Lung microvascular endothelial cell (primary cell): ENCODE data around the gene CAVIN2. TPM values are rescaled to one million over a fixed set of nuclear protein-coding genes. Genes with fewer than 3 reads are reported as not detected.
A peak's percentile ranks its signal among the peaks of the same experiment; 100 is the strongest.

Experiments
- DNase-seq, 2 donors: peaks; one replicate each; pipeline versions ENCODE4 v3.0.0 to v3.0.0-alpha.2; 2010; ENCODE audit warnings: low read depth in 2 of 2
- total RNA-seq: library from RNA; depleted of rRNA; stranded (reverse); fragments of >200 nt; gene quantifications from 2 replicates; pipeline ENCODE4 v1.2.1, GENCODE V29; 2014

Gene CAVIN2, protein sequence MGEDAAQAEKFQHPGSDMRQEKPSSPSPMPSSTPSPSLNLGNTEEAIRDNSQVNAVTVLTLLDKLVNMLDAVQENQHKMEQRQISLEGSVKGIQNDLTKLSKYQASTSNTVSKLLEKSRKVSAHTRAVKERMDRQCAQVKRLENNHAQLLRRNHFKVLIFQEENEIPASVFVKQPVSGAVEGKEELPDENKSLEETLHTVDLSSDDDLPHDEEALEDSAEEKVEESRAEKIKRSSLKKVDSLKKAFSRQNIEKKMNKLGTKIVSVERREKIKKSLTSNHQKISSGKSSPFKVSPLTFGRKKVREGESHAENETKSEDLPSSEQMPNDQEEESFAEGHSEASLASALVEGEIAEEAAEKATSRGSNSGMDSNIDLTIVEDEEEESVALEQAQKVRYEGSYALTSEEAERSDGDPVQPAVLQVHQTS
- 252 and 394 TPM in 2 replicates for total RNA-seq

DNA sequence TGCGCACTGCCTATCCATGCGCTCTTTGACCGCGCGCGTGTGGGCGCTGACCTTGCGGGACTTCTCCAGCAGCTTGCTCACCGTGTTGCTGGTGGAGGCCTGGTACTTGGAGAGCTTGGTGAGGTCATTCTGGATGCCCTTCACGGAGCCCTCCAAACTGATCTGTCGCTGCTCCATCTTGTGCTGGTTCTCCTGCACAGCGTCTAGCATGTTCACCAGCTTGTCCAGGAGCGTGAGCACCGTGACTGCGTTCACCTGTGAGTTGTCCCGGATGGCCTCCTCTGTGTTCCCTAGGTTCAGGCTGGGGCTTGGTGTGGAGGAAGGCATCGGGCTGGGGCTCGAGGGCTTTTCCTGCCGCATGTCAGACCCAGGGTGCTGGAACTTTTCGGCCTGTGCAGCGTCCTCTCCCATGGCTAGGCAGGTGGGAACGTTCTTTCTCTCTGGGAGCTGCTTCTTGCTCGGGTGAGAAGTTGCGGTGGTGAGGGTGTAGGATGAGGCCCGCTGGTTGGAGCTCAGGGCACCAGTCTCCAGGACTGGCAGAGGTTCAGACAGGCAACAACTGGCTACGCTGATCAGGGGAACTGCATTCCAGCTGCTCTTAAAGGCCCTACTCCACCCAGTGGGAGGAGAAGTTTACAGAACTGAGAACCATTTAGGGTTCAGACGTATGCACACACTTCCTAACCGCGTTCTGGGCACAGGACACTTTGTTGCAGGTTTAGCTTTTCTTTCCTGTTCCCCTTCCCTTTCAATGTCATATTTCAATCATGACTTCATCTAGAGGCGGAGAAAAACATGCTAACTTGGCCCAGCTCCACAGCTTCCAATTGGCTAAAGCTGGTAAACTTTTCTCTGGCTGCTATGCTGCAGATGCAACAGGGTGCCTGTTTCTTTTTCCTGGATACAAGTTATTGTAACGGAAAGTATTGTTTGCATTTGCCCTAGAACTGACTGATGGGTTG is at the start of gene CAVIN2:
TSS of gene CAVIN2 (minus strand) at position 574 of the 962 bp plus-strand sequence. CDS start at position 411, 163 bp downstream.
- peak; percentile 99 for DNase-seq

DNA sequence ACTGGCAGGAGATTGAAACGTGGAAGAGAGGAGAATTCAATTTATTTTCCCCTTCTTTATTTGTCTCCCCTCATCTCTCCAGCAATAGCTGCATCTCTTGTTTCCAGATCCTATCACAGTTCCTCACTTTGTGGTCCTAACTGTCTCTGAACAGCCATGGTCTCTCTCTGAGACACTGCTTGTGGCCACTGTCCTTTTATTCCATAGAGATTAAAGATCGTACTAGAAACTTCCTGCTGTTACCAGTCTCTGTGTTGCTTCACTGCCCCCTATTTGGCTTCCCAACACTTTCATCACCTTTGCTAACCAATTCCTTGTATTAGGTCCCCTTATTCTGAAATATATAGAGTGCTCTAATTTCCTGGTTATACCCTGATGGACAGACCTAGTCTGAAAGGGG is 48.9 kb upstream of the CAVIN2 start:
- DNase-seq, result peak in 1 of 2 donors; percentile 42

GRCh38 chr2:191895195-191895594 is 48.3 kb upstream of the CAVIN2 start:
- no peak for DNase-seq

DNA sequence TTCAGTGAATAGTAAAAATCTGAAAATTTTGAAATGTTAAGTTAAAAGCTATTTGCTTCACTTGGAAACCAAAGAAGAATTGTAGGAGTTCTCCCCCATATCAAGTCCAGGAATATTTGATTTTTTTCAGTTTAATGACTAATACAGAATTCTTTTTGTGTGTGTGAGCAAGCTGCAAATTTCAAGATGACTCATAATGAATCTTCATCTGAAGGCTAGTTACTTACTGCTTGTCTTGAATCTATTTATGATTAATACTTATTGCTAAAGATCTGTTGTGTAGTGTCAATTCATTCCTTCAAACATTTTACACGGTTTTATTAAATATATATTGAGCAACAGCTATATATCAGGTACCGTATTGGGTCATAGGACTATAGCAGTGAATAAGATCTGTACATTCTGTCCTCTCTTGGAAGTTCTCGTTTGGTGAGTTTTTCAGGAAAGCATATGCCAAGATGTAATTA is 47.8 kb upstream of the CAVIN2 start:
- DNase-seq, result peak in 1 of 2 donors; percentile 75

DNA sequence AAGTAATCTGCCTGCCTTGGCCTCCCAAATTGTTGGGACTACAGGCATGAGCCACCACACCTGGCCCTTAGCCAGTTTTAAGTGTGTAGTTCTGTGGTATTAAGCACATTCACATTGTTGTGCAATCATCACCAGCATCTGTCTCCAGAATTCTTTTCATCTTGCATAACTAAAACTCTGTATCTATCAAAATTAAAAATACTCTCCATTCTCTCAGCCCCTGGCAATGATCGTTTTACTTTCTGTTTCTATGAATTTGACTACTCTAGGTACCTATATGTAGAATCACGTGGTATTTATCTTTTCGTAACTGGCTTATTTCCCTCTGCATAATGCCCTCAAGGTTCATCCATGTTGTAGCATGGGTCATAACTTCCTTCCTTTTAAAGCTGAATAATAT is 45.5 kb upstream of the CAVIN2 start:
- DNase-seq, result peak; percentile 29 to 76

DNA sequence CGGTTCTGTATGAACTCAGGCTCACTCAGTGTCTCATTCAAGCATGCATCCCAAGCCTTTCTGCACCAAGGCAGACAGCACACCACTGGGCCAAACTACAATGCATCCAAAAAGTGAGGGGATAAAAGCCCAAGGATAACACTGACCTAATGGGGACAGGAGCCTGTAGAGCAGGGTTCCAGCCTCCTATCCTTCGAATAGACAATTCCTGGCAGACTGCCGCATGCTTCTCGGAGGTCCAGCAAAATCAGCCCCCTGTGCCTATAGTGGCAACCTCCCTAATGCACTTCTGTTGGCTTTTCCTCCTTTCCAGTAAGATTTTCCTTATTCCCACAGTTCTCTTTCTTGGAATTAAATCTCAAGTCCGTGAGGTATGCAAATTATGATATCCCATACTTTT is 44.8 kb upstream of the CAVIN2 start:
- DNase-seq, result no peak

DNA sequence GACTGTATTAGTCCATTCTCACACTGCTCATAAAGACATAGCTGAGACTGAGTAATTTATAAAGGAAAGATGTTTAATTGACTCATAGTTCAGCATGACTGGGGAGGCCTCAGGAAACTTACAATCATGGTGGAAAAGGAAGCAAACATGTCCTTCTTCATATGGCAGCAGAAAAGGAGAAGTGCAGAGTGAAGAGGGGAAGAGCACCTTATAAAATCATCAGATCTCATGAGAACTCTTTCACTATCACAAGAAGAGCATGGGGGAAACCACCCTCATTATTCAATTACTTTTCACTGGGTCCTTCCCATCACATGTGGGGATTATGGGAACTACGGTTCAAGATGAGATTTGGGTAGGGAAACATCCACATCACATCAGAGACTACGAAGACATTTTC is 43.0 kb upstream of the CAVIN2 start:
- DNase-seq, result no peak

DNA sequence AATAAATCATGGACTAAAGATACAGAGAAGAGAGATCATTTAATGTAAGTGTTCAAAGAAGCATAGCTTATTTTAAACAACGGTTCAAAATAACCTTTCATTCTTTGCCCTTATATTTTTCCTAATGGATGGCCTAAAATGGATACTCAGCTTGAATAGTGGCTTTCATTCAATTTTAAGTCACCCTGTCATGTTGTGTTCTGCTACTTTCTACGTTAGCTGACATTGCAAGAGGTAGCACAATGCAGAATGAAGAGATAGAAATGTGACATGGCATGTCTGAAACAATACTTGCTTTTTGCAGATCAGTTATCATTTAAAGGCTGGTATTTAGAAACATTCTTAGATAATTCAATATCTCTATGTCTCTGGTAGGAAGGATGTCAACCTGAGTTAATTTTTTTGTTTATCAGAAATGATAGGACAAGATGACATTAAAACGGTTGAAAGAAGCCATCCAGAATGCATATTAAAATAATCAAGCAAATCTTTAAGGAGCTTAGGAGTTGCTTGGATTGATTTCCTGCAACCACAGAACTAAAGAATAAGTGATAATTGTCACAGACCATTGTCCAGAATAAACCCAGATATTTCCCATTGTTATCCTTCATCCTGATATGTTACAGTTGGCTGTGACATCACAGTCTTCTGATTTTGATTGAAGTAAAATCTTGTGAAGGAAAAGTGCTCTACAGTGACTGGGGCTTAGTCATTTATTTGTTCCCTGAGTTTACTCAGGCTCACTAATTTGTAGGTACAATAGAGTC is 41.7 kb upstream of the CAVIN2 start:
- peak in 1 of 2 donors; percentile 24 for DNase-seq

DNA sequence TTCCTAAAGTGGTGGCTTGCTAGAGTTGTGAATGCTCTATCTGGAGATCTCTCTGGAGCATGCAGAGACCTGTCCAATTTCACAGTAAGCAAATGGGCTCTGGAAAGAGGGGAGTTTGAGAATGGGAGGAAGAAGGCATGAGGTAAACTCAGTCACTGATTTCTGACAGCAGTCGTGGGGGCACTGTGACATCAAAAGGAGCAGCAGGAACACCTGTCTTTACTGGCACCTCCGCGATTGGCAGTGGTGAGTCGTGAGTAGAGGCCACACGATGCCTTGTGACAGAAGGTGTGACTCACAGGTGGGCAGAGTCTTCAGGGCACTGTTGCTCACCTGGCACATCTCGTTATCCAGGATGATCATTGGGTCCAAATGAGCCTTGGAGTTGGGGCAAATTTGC is 38.8 kb upstream of the CAVIN2 start:
- no peak for DNase-seq

- no peak for DNase-seq
These were observed 38.2 kb upstream of the CAVIN2 start for GRCh38 chr2:191885098-191885497.

GRCh38 chr2:191881982-191882816 is 35.3 kb upstream of the CAVIN2 start:
- DNase-seq, result no peak

DNA sequence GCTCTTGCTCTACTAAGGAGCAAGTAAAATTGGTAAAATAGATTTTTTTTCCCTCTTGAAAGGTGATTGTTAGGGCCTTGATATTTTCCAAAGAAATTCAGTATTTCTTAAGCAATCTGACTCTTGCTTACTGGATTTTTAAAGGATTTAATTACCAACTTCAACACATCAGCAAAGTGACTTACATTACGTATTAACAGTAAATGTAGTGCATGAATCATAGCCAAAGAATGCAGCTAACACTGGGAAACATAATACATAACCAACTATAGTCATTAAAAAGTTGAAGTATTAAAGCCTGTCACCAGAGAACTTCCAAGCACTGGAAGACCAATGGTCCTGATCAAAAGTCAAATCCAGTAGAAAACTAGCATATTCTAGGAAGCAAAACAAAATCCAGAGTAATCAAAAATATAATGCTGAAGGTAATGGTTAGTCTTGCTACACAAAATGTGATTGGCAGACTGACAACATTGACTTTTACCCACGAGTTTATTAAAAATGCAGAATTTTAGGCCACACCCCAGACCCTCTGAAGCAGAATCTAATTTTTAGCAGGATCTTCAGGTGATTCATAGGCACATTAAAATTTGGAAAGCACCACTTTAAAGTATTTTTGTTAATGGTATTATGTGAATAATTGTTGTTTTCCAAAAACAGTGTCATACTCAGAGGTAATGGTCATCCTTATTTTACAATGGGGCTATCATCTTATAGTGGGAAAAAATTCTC is 31.8 kb upstream of the CAVIN2 start:
- peak; percentile 84 to 87 for DNase-seq

DNA sequence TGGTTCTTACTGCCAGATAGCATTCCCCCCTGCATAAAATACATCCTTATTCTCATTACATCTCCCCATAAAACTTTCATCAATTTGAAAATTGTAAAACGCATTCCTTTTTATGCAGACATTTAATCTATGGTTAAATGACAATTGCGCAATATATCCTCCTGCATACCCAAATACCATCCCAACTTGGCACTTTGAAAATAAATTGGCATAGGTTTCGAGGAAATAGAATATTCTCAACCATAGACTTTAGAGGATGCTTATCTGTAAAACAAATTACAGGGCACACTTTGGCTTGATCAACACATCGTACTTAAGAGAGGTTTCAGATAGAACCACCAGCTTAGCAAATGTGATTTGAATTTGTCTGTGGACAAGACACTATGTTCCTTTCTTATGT is 31.0 kb upstream of the CAVIN2 start:
- DNase-seq, result no peak

GRCh38 chr2:191875859-191876258 is 29.0 kb upstream of the CAVIN2 start:
- DNase-seq, result no peak

DNA sequence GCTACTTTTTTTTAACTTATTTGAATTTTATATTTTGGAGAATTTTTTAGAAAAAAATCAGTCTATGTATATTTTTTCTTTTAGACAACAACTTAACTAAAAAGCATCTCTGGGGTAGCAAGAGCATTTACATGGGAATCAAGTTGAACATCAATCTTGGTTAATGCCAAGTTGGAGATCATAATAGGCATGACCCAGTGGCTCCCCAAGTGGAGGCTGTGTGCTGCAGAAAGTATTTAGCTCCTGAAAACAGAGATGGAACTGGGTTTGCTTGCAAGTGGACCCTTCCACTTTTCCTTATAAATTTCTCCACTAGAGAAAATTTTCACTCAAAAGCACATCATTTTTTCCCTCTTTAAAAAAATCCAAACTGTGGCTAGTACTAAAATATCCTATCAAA is 23.9 kb upstream of the CAVIN2 start:
- no peak for DNase-seq

DNA sequence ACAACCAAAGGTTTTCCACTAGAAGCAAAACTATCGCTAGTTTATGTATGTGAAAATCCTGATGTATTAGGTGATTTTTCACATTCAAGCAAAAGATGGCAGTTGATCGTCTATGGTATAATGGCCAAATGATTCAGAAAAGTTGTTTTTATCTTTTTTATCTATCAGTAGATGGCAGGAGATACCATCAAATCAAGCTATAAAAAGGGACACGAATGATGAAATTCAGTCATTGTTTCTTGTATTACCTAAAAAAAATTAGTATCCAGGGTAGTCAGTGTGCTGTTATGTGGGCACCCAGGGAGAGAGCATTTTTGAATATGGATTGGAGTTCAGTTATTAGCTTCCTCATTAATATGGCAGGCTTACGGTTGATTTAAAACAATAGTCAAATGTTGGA is 22.9 kb upstream of the CAVIN2 start:
- peak; percentile 45 to 64 for DNase-seq

DNA sequence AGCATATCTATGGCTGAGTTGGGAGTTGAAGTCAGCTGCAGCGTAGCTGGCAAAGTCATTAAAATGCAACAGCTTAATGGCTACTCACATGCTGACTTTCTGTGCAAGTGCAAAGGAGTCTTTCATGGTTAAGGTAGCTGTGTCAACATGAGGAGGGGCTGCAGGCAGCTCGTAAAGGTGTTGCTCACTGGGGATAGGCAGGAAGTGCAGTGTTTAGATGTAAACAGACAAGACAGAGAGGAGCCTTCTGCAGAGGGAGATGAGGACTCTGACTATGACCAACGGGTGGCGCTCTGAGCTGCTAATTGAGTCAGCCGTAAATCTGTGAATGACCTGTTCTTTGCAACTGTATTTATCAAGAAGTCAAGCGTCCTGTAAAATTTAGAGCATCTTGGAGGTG is 22.3 kb upstream of the CAVIN2 start:
- DNase-seq, result peak; percentile 66 to 67

- no peak for DNase-seq
These were observed 20.6 kb upstream of the CAVIN2 start for GRCh38 chr2:191867507-191867847.

DNA sequence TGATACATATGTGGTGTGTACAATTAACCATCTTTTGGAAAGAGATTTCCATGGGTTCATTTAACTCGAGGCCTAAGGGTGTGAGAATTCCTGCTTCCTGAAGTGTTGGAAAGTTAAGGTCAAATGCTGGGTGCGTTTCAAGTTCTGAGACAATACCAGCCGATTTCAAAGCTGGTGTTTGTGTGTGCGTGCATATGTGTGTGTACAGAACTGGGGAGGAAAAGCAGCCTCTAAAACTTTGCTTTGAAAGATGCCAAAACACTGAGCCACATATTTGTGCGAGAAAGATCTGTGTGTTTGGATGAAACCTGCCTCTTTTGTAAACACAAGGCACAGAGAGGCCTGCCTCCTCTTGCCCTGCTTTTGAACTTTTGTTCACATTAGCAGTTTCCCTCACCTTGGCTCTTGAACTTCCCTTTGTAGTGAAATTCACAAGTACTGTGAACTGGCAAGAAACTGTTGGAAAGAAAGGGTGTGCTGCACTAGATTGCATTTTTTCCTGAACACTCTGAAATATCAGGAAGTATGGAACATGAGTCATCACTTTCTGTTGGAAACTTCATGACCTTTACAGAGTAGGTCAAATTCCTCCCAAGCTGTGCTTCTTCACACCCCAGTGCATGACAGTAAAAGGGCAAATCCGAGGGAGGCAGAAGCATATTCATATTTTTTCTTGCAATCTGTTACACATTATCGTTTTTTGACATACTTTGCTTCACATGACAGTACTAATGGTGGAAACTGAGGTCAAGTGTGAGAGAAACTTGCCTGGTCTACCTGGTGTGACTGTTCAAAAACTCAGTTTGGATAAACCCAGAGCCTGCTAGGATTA is 20.0 kb upstream of the CAVIN2 start:
- DNase-seq, result peak; percentile 98
